NCI-H146 treated with DMSO at 0.1 percent for 48 hours (cell line): Measurements from ENCODE around the gene DRAM1.

Experiments
- DNase-seq: peaks from one replicate; lab custom pipeline; 2025; ENCODE audit not compliant: unreplicated experiment; lab: John Stamatoyannopoulos, UW

The DRAM1 gene

GRCh38 chr12:101939856-101940265 lies 62.5 kb downstream of the DRAM1 start:
- DNase-seq, result peak; percentile 29

- DNase-seq, result no peak
These were observed 63.1 kb downstream of the DRAM1 start for GRCh38 chr12:101940400-101940950.

GRCh38 chr12:101941306-101942249 lies 64.2 kb downstream of the DRAM1 start:
- DNase-seq, result no peak

- no peak for DNase-seq
These were observed 64.8 kb downstream of the DRAM1 start for GRCh38 chr12:101942250-101942605.

GRCh38 chr12:101945369-101946232 lies 68.2 kb downstream of the DRAM1 start:
- DNase-seq, result no peak

GRCh38 chr12:101946233-101946611 lies 68.8 kb downstream of the DRAM1 start:
- no peak for DNase-seq

- no peak for DNase-seq
These were observed 69.9 kb downstream of the DRAM1 start for GRCh38 chr12:101947316-101947715.

- DNase-seq, result no peak
These were observed 71.0 kb downstream of the DRAM1 start for GRCh38 chr12:101948365-101948764.

- no peak for DNase-seq
These were observed 73.8 kb downstream of the DRAM1 start for GRCh38 chr12:101951002-101951670.

- no peak for DNase-seq
These were observed 76.7 kb downstream of the DRAM1 start for GRCh38 chr12:101954113-101954512.

- no peak for DNase-seq
These were observed 77.3 kb downstream of the DRAM1 start for GRCh38 chr12:101954676-101955075.

- DNase-seq, result no peak
These were observed 80.0 kb downstream of the DRAM1 start for GRCh38 chr12:101957252-101957959.

GRCh38 chr12:101959607-101960006 lies 82.2 kb downstream of the DRAM1 start:
- no peak for DNase-seq

- no peak for DNase-seq
These were observed 85.1 kb downstream of the DRAM1 start for GRCh38 chr12:101962486-101962885.

- DNase-seq, result no peak
These were observed 86.3 kb downstream of the DRAM1 start for GRCh38 chr12:101963697-101964096.

- no peak for DNase-seq
These were observed 89.1 kb downstream of the DRAM1 start for GRCh38 chr12:101966496-101966895.

- no peak for DNase-seq
These were observed 90.1 kb downstream of the DRAM1 start for GRCh38 chr12:101967506-101967905.

- DNase-seq, result no peak
These were observed 91.4 kb downstream of the DRAM1 start for GRCh38 chr12:101968770-101969169.
